ENCODE results near the gene DPF1. TPM values are rescaled to one million over a fixed set of nuclear protein-coding genes. Genes with fewer than 3 reads are reported as not detected.

The DPF1 gene
- total RNA-seq, 4 donors from 2014 or later: 0.85 to 4.2 TPM; not detected in 2

DNA sequence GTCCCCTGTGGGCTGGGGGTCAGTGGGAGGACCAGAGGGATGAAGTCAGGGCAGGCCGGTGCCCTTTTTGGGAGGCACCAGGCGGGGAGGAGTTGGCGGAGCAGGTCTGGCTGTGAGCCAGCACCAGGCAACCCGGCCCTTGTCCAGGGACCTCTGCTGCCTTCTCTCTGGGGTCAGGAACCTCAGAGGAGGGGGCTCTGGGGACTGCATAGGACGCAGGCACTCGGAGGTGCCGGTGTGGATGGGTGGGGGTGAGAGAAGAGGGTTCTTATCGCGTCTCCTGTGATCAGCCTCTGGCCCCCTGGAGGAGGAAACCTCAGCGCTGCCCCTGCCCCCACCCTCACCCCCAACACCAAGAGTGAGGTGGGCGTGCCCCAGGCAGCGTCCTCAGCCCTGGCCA, 16.5 kb downstream of the DPF1 start:
- no peak for DNase-seq
- Histone ChIP-seq H3K27ac (no peak overlapping the region), H3K4me1 (peaks cover 0 to 15% of the 10 kb centered on the region in 2 donors), H3K36me3 (no peaks in the 10 kb centered on the region), H3K27me3 (peaks cover 5 to 10% of the 10 kb centered on the region in 2 donors), H3K9me3 (no peaks in the 10 kb centered on the region), H3K4me3 (no peak overlapping the region)
- intact Hi-C loops (cut with DNase I; ENCODE audit: low total_unique reads): no loop called here
- no peak for TF ChIP-seq POLR2A (IDR thresholded peaks at IDR 0.05)
- TF ChIP-seq, protein P1, sequence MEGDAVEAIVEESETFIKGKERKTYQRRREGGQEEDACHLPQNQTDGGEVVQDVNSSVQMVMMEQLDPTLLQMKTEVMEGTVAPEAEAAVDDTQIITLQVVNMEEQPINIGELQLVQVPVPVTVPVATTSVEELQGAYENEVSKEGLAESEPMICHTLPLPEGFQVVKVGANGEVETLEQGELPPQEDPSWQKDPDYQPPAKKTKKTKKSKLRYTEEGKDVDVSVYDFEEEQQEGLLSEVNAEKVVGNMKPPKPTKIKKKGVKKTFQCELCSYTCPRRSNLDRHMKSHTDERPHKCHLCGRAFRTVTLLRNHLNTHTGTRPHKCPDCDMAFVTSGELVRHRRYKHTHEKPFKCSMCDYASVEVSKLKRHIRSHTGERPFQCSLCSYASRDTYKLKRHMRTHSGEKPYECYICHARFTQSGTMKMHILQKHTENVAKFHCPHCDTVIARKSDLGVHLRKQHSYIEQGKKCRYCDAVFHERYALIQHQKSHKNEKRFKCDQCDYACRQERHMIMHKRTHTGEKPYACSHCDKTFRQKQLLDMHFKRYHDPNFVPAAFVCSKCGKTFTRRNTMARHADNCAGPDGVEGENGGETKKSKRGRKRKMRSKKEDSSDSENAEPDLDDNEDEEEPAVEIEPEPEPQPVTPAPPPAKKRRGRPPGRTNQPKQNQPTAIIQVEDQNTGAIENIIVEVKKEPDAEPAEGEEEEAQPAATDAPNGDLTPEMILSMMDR (IDR thresholded peaks at IDR 0.05): no peak

DNA sequence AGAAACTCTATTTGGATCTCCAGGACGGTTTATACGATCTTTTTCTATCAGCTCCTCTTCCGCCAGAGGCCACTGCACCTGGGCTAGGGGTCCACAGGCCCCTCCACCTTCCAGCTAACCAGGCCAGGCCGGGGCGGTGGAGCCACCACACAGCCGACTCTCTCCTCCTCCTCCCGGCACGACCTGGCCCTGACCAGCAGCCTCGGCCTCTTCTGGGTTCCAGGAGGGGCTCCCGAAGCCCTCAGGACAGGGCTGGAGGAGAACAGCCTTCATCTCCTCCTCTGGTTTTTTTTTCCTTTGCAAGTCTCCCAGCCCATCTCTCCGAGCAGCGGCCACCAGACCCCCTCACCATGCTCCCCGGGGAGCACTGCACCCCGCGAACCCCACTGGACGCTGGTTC, 17.1 kb downstream of the DPF1 start:
- no peak for TF ChIP-seq POLR2A (IDR thresholded peaks at IDR 0.05)
- TF ChIP-seq, protein P1 (IDR thresholded peaks at IDR 0.05): no peak
- Histone ChIP-seq H3K36me3 (no peaks in the 10 kb centered on the region), H3K27me3 (peaks cover 5 to 10% of the 10 kb centered on the region in 2 donors), H3K9me3 (no peaks in the 10 kb centered on the region), H3K4me1 (peaks cover 0 to 15% of the 10 kb centered on the region in 2 donors), H3K27ac (no peak overlapping the region), H3K4me3 (no peak overlapping the region)
- intact Hi-C loops (cut with DNase I; ENCODE audit: low total_unique reads): no loop called here
- DNase-seq: no peak

DNA sequence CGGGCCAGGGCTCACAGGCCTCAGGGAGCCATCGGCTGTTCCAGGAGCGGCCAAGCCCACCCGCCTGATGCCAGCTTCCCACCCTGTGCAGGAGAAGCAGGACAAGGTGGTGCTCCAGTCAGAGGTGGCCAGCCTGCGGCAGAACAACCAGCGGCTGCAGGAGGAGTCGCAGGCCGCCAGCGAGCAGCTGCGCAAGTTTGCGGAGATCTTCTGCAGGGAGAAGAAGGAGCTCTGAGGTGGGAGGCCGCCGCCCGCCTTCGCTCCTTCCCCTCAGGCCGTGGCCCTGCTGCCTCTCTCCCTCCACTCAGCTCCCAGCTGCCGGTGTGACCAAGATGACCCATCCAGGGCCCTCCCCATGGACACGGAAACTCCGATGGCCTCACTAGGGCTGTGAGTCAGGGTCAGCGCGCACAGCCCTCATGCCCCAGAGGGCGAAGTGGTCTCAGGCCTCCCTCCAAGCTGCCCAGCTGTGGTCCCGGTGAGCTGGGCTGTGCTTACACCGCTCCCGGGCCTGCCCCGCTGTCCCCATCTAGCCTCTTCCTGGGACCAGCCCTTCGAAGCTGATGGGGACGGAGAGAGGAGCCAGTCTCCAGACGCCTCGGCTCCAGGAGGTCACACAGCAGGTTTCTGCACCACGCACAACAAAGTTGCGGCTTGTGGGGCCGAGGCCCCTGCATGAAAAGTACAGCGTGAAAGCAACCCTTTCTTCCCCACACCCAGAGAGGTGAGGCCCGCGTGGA, 17.8 kb downstream of the DPF1 start:
- Histone ChIP-seq H3K9me3 (no peaks in the 10 kb centered on the region), H3K4me3 (no peak overlapping the region), H3K27me3 (peaks cover 1 to 2% of the 10 kb centered on the region in 2 donors), H3K27ac (no peak overlapping the region), H3K4me1 (peaks cover 0 to 14% of the 10 kb centered on the region in 2 donors), H3K36me3 (no peaks in the 10 kb centered on the region)
- DNase-seq: no peak
- intact Hi-C loops (cut with DNase I; ENCODE audit: low total_unique reads): no loop called here
- TF ChIP-seq POLR2A (IDR thresholded peaks at IDR 0.05): no peak
- TF ChIP-seq, protein P1 (IDR thresholded peaks at IDR 0.05): no peak

DNA sequence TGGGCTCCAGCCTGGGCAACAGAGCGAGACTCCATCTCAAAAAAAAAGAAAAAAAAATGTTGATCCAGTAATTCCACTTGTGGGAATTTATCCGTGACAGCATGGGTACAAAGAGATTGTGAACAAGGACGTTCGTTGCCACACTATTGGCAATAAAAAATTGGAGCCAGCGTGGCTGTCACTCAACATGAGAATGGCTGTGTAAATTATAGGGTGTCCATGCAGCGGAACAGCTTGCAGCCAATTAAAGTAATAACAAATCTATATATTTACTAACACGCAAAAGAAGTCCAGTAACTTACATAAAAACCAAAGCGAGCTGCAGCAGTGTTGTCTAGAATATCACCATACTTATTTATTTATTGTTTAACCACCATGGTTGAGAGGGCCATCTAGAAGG, 19.3 kb downstream of the DPF1 start:
- Histone ChIP-seq H3K27me3 (no peaks in the 10 kb centered on the region), H3K36me3 (no peaks in the 10 kb centered on the region)
- intact Hi-C loops (cut with DNase I; ENCODE audit: low total_unique reads): no loop called here

DNA sequence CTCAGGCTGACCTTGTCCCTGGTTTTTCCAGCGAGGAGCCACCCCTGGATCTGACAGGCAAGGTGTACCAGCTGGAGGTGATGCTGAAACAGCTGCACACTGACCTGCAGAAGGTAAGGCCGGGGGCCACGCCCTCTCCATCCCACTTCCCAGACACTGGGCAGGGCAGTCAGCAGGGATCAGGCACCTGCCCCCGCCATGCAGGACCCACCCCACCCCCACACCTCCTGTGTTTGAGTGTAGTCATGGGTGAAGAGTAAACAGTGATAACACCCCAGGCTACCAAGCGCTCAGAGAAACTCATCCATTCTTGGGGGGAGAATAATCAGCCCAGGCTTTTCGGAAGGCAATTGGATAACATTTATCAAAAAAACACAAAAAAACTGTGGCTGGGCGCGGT, 19.9 kb downstream of the DPF1 start:
- no peak overlapping the region for H3K27ac ChIP-seq
- TF ChIP-seq, protein P1 (IDR thresholded peaks at IDR 0.05): no peak
- no peak for TF ChIP-seq POLR2A (IDR thresholded peaks at IDR 0.05)
- peaks cover 0 to 1% of the 10 kb centered on the region in 2 donors for H3K4me1 ChIP-seq
- no peak overlapping the region for H3K4me3 ChIP-seq
- intact Hi-C loops (cut with DNase I; ENCODE audit: low total_unique reads): no loop called here
- no peak for DNase-seq
- H3K27me3 ChIP-seq: no peaks in the 10 kb centered on the region
- no peaks in the 10 kb centered on the region for H3K36me3 ChIP-seq
- H3K9me3 ChIP-seq: no peaks in the 10 kb centered on the region

More for the DNA sequence above, 19.3 kb downstream of the DPF1 start:
- TF ChIP-seq, protein P1 (IDR thresholded peaks at IDR 0.05): no peak
- no peak for TF ChIP-seq POLR2A (IDR thresholded peaks at IDR 0.05)
- no peak overlapping the region for H3K4me3 ChIP-seq
- H3K9me3 ChIP-seq: no peaks in the 10 kb centered on the region
- H3K4me1 ChIP-seq: peaks cover 0 to 7% of the 10 kb centered on the region in 2 donors
- no peak for DNase-seq
- H3K27ac ChIP-seq: no peak overlapping the region

All from uterus (tissue), 4 donors.